Caco-2 (cell line): Measurements from ENCODE around the gene ARHGDIG. TPM values are rescaled to one million over a fixed set of nuclear protein-coding genes. Genes with fewer than 3 reads are reported as not detected.
A peak's percentile ranks its signal among the peaks of the same experiment; 100 is the strongest.

Experiments used
- Bru-seq: library from RNA; stranded (reverse); fragments of 400-500 nt; gene quantifications from one replicate; lab custom pipeline; 2021; lab: Mats Ljungman, UMichigan
- BruChase-seq, 2 experiments: library from RNA; stranded (reverse); fragments of 400-500 nt; gene quantifications; one replicate each; lab custom pipeline; 2021; lab: Mats Ljungman, UMichigan
- BruUV-seq: library from RNA; stranded (reverse); fragments of 400-500 nt; replicated peaks from 2 replicates; lab custom pipeline; 2021; lab: Mats Ljungman, UMichigan
- CTCF ChIA-PET: fragments of 300-600 bp; sonication (Branson Sonifier 250); formaldehyde crosslinking; loops from one replicate; lab custom pipeline; 2022; ENCODE audit warnings: antibody characterized with exemption; lab: Charles Lee
- POLR2A ChIA-PET: fragments of 300-600 bp; sonication (Branson Sonifier 250); formaldehyde crosslinking; loops from one replicate; lab custom pipeline; 2022; ENCODE audit warnings: antibody characterized with exemption; lab: Charles Lee
- DNase-seq, 2 experiments: peaks; one replicate each; pipeline versions ENCODE4 v3.0.0 to v3.0.0-alpha.2; 2020 to 2022
- H3K27me3 ChIP-seq: replicated peaks from 2 replicates; pipeline ENCODE4 v1.6.0; 2011; ENCODE audit warnings: low read length; ENCODE audit not compliant: control insufficient read depth, insufficient read depth
- H3K36me3 ChIP-seq: 2 replicates; pipeline ENCODE4 v1.5.1; 2011; ENCODE audit warnings: low read length; ENCODE audit not compliant: control insufficient read depth, insufficient read depth
- H3K4me1 ChIP-seq: fragments of 250-450 bp; sonication (Bioruptor Pico); 2 replicates; pipeline ENCODE4 v1.5.1; 2020; ENCODE audit warnings: mild to moderate bottlenecking
- H3K4me3 ChIP-seq: 2 replicates; pipeline ENCODE4 v1.5.1; 2011; ENCODE audit warnings: low read depth, mild to moderate bottlenecking, control low read depth, low read length
- H3K9me3 ChIP-seq: fragments of 250-450 bp; sonication (Bioruptor Pico); 2 replicates; pipeline ENCODE4 v1.5.1; 2020; ENCODE audit warnings: mild to moderate bottlenecking, moderate library complexity
- H3K27ac Mint-ChIP-seq: one replicate; pipeline ENCODE4 v1.8.0; 2022; ENCODE audit warnings: mixed read lengths; ENCODE audit not compliant: unreplicated experiment
- H3K27me3 Mint-ChIP-seq: one replicate; pipeline ENCODE4 v1.8.0; 2022; ENCODE audit warnings: mixed read lengths; ENCODE audit not compliant: insufficient read depth, unreplicated experiment
- H3K36me3 Mint-ChIP-seq: one replicate; pipeline ENCODE4 v1.8.0; 2022; ENCODE audit warnings: mild to moderate bottlenecking, mixed read lengths; ENCODE audit not compliant: insufficient read depth, unreplicated experiment
- H3K4me1 Mint-ChIP-seq: one replicate; pipeline ENCODE4 v1.8.0; 2022; ENCODE audit warnings: low read depth, mixed read lengths; ENCODE audit not compliant: unreplicated experiment
- H3K4me3 Mint-ChIP-seq: one replicate; pipeline ENCODE4 v1.8.0; 2022; ENCODE audit warnings: mild to moderate bottlenecking, moderate library complexity, mixed read lengths; ENCODE audit not compliant: unreplicated experiment
- H3K9me3 Mint-ChIP-seq: one replicate; pipeline ENCODE4 v1.8.0; 2022; ENCODE audit warnings: mixed read lengths; ENCODE audit not compliant: unreplicated experiment
- CTCF ChIP-seq, 2 experiments: fragments of 200-600 bp in 1 of 2; IDR thresholded peaks; 1 replicate in 1 of 2; 2 replicates in 1 of 2; pipeline versions ENCODE4 v1.5.1 to v1.8.0; 2011 to 2022; ENCODE audit warnings: antibody characterized with exemption in 1 of 2, control low read depth in 1 of 2, inconsistent platforms in 1 of 2, low read depth in 1 of 2, low read length in 1 of 2, mild to moderate bottlenecking in 1 of 2, moderate library complexity in 1 of 2; ENCODE audit not compliant: insufficient read depth in 1 of 2, severe bottlenecking in 1 of 2, unreplicated experiment in 1 of 2
- intact Hi-C: fragments of 100-400 bp; cut with micrococcal nuclease; formaldehyde crosslinking; loops from one replicate; pipeline ENCODE4 v1.10.0; 2022; ENCODE audit not compliant: unreplicated experiment
- long read RNA-seq: library from polyadenylated mRNA; stranded (forward); transcript quantifications from one replicate; pipeline ENCODE4 v2.0.0, GENCODE V29; 2022
- total RNA-seq: library from RNA; stranded (reverse); gene quantifications from 2 replicates; pipeline ENCODE4 v1.2.3, GENCODE V29; 2022

ARHGDIG gene
- total RNA-seq = 1.9 and 2.1 TPM in 2 replicates
- Bru-seq, nascent RNA = not detected
- percentile 27 among the genes with signal in this experiment for BruChase-seq, experiment 1, labeled RNA remaining after a 2-hour chase
- not detected for BruChase-seq, experiment 2, labeled RNA remaining after a 6-hour chase
- long read RNA-seq, partial matches to known transcripts = 0 of 3 reads
- long read RNA-seq, other reads (novel, unspliced or antisense) = 2 of 3 reads

GRCh38 chr16:280552-280951 lies at the start of gene ARHGDIG:
Gene ARHGDIG, plus strand, starts transcription at chr16:280591. Its CDS starts 90 bp downstream, at chr16:280681.
- H3K27me3 ChIP-seq = no peaks in the 10 kb centered on the region; the same call in 1 of the 2 replicates
- H3K36me3 Mint-ChIP-seq = peaks cover 15% of the 10 kb centered on the region
- no peaks in the 10 kb centered on the region for H3K36me3 ChIP-seq
- H3K9me3 ChIP-seq = no peaks in the 10 kb centered on the region
- peak within 1 kb of the TSS; percentile 19 for H3K4me3 Mint-ChIP-seq
- no peaks in the 10 kb centered on the region for H3K9me3 Mint-ChIP-seq
- H3K27me3 Mint-ChIP-seq = no peaks in the 10 kb centered on the region
- ChIA-PET CTCF (no interaction called here), POLR2A (interaction anchor here (0.5 kb wide), 1 partner anchor 43 kb away, joined by 3 read pairs; no protein-coding TSS in a partner anchor)
- no peak for TF ChIP-seq CTCF (IDR thresholded peaks at IDR 0.05; ENCODE audit: insufficient read depth in 1 of 2, low read depth in 1 of 2, low read length in 1 of 2, severe bottlenecking in 1 of 2, unreplicated experiment in 1 of 2)
- no TSS peak for BruUV-seq
- no peak for DNase-seq
- intact Hi-C loops = no loop called here
- no peaks in the 10 kb centered on the region for H3K4me1 Mint-ChIP-seq
- peak within 1 kb of the TSS; percentile 33 for H3K4me3 ChIP-seq
- H3K27ac Mint-ChIP-seq = no peak within 1 kb of the TSS
- H3K4me1 ChIP-seq = no peaks in the 10 kb centered on the region

- H3K9me3 Mint-ChIP-seq = no peaks in the 10 kb centered on the region
- CTCF ChIA-PET = no interaction called here
- no peaks in the 10 kb centered on the region for H3K27me3 Mint-ChIP-seq
- Histone ChIP-seq H3K36me3 (peaks cover 1% of the 10 kb centered on the region), H3K4me3 (no peak overlapping the region), H3K9me3 (no peaks in the 10 kb centered on the region), H3K4me1 (no peaks in the 10 kb centered on the region), H3K27me3 (no peaks in the 10 kb centered on the region)
- no peak overlapping the region for H3K27ac Mint-ChIP-seq
- no peak for DNase-seq
- peak overlapping the region; percentile 33 for H3K4me3 Mint-ChIP-seq
- peaks cover 45% of the 10 kb centered on the region for H3K36me3 Mint-ChIP-seq
- no TSS peak for BruUV-seq
- POLR2A ChIA-PET = no interaction called here
- no peak for TF ChIP-seq CTCF (IDR thresholded peaks at IDR 0.05; ENCODE audit: insufficient read depth in 1 of 2, low read depth in 1 of 2, low read length in 1 of 2, severe bottlenecking in 1 of 2, unreplicated experiment in 1 of 2)
- peaks cover 6% of the 10 kb centered on the region for H3K4me1 Mint-ChIP-seq
- intact Hi-C loops = no loop called here
These were observed 49.4 kb upstream of the ARHGDIG start for GRCh38 chr16:230949-231348.

GRCh38 chr16:234468-235305 lies 45.7 kb upstream of the ARHGDIG start, which contains the start of gene FAM234A:
Gene FAM234A, plus strand, starts transcription at chr16:234821. Its CDS starts 19,593 bp downstream, at chr16:254414.
- peak within 1 kb of the TSS; percentile 53 for H3K4me3 ChIP-seq
- H3K27me3 ChIP-seq = no peaks in the 10 kb centered on the region
- ChIA-PET POLR2A (interaction anchor here (0.6 to 1.0 kb wide), 4 partner anchors 18 to 356 kb away, joined by 5 to 19 read pairs (median 9); partner anchors contain the start of gene AXIN1), CTCF (interaction anchor here (0.8 to 1.5 kb wide), 3 partner anchors 118 to 133 kb away, joined by 4 to 6 read pairs (median 5); no protein-coding TSS in a partner anchor)
- no peaks in the 10 kb centered on the region for H3K9me3 ChIP-seq
- H3K36me3 ChIP-seq = no peaks in the 10 kb centered on the region
- H3K9me3 Mint-ChIP-seq = no peaks in the 10 kb centered on the region
- peak; percentile 93 to 96 for DNase-seq
- H3K4me1 Mint-ChIP-seq = no peaks in the 10 kb centered on the region
- peak within 1 kb of the TSS; percentile 92 for H3K27ac Mint-ChIP-seq
- peak; percentile 41 to 43 for TF ChIP-seq CTCF (IDR thresholded peaks at IDR 0.05; ENCODE audit: insufficient read depth in 1 of 2, low read depth in 1 of 2, low read length in 1 of 2, severe bottlenecking in 1 of 2, unreplicated experiment in 1 of 2)
- peak within 1 kb of the TSS; percentile 76 for H3K4me3 Mint-ChIP-seq
- peaks cover 11% of the 10 kb centered on the region for H3K36me3 Mint-ChIP-seq
- H3K4me1 ChIP-seq = no peaks in the 10 kb centered on the region
- no TSS peak for BruUV-seq
- no peaks in the 10 kb centered on the region for H3K27me3 Mint-ChIP-seq
- intact Hi-C loops = no loop called here
